SW480 (cell line): ENCODE results near the gene BRPF1.

Experiments used
- DNase-seq: peaks from one replicate; pipeline ENCODE4 v3.0.0-alpha.2; 2016; ENCODE audit warnings: low spot score

Gene BRPF1

DNA sequence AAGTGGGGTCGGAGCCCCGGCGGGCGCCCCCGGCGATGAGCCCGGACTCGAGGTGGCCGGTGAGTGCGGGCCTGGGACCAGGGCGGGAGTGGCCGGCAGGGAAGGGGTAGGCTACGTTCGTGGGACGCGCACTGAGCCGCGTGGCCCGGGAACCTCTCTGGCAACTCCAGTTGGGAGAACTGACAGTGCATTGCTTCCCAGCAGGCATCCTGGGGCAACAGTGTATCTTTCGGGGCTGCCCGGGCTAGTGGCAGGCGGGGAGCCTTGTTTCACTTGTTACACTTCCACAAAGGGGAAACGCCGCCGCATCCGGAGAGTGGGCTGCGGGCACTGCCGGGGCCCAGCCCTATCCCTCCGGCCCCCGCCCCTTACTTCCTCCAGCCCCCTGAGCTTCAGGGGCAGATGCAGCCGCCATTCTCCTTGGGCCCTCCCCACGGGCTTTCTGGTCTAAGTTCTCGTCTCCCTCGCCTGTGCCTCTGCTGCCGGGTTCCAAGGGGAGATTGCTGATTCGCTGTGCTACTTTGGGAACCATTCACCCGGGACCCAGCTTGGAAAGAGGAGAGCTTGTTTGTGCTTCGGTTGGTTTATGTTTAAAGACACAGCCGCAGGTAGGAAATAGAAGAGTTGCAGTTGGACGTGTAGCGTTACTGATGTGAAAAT is 675 bp downstream of the BRPF1 start:
- DNase-seq: no peak

DNA sequence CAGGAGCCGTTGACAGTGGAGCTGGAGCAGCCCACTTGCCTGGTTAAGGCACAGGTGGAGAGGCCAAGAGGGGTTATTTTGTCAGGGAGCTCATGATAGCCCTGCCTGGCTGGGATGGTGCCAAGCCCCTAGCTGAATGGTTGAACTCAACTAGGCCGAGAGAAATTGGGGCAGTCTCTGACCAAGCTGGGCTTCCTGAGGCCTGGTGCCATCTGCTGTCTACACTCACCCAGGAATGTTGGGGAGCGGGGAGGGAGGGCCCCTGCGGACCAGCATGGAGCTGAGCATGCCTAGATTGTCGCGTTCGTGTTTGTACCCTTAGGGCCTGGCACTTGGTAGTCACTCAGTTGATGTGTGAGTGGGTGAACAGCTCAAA is 1.2 kb downstream of the BRPF1 start:
- DNase-seq: no peak

DNA sequence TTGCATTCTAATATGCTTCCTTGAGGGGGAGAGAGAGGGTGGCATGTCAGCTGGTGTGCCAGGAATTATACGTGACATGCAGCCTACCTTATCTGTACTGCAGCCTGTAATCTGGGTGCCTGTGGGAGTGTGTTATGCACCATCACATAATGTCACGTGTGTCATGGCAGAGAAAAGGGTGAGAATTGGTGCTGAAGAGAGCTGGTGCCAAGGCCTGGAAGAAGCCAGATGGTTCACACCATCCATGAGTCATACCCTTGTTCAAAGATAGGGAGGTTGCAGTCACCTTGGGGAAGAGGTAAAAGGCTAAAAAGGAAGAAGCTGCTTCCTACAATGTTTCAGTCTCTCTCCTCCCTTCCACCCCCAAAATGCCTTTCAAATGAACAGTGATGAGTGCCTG is 5.3 kb downstream of the BRPF1 start:
- DNase-seq: no peak

DNA sequence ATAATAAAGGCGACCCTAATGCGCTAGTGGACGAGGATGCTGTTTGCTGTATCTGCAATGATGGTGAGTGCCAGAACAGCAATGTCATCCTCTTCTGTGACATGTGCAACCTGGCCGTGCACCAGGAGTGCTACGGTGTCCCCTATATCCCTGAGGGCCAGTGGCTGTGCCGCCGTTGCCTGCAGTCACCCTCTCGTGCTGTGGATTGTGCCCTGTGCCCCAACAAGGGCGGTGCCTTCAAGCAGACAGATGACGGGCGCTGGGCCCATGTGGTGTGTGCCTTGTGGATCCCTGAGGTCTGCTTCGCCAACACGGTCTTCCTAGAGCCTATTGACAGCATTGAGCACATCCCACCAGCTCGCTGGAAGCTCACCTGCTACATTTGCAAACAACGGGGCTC is 7.6 kb downstream of the BRPF1 start:
- no peak for DNase-seq

DNA sequence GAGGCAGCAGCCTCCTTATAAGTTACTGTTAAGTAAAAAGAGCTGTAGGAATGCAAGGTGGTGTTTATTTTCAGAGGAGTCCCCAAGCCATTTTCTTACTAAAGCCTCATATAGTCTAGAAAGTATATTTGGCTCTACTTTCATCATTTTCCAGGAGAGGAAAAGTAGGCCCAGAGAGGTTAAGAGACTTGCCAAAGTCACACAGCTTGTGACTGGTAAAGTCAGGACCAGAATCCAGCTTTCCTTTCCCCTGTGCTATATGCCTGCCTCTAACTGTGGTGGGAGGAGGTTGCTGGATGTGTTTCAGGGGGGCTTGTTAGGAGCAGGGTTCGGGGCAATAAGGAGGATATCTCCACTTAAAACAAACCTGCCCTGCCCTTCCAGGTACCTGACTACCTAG is 11.0 kb downstream of the BRPF1 start:
- no peak for DNase-seq

DNA sequence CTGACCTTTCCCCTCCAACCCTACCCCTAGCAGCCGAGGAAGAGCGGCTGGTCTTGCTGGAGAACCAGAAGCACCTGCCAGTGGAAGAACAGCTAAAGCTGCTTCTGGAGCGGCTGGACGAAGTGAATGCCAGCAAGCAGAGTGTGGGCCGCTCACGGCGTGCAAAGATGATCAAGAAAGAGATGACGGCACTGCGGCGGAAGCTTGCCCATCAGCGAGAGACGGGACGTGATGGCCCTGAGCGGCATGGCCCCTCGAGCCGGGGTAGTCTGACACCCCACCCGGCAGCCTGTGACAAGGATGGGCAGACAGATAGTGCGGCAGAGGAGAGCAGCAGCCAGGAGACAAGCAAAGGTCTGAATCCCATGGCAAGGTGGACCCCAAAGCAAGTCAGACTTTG is 12.0 kb downstream of the BRPF1 start:
- DNase-seq: no peak

DNA sequence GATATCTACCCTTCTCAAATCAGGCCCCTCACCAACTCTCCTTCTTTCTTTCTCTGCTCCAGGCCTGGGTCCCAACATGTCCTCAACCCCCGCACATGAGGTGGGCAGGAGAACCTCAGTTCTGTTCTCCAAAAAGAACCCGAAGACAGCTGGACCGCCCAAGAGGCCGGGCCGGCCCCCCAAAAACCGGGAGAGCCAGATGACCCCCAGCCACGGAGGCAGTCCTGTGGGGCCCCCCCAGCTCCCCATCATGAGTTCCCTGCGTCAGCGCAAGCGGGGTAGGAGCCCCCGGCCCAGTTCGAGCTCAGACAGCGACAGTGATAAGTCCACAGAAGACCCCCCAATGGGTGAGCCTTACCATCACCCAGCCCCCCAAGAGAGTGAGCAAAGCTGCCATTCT is 12.6 kb downstream of the BRPF1 start:
- no peak for DNase-seq

DNA sequence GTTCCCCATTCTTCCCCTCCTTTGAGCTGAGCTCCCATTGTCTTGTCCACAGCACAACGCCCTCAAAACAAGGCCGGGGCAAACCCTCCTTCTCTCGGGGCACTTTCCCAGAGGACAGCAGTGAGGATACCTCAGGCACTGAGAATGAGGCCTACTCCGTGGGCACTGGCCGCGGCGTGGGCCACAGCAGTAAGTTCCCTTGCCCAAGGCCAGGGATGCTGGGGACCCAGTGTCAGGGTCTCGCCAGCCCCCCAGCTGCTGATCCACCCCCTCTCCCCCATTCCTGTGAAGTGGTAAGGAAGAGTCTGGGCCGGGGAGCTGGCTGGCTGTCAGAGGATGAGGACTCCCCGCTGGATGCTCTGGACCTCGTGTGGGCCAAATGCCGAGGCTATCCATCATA is 14.0 kb downstream of the BRPF1 start:
- no peak for DNase-seq

DNA sequence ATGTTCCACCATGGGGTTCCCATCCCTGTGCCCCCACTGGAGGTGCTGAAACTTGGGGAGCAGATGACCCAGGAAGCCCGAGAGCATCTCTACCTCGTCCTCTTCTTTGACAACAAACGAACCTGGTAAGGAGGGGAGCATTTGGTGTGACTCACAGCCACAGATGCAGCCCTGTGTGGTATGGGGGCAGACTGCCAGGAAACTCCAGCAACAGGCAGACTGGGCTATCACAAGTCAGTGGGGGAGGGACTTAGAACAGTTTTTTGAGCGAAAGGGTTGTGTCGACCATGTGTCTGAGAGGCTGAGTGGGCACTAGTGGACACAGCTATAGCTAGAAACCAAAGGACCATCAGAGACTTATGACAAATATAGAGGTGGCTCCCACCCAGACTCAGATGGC is 14.8 kb downstream of the BRPF1 start:
- DNase-seq: no peak

DNA sequence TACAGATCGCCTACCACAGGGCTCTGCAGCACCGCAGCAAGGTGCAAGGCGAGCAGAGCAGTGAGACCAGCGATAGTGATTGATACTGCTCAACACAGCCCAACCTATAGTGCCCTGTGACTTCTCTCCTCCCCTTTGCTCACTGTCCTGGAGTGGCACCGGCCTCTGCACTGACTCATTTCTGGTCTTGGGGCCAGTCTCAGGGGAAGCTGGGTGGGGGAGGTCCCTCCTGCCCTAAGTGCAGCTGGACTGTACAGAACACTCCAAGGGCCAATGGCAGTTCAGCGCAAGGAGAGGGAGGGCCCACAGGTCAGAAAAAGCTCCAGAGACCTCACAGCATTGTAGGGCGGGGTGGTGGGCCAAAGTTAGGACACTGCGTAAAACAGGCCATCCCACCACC is 15.7 kb downstream of the BRPF1 start:
- DNase-seq: no peak

DNA sequence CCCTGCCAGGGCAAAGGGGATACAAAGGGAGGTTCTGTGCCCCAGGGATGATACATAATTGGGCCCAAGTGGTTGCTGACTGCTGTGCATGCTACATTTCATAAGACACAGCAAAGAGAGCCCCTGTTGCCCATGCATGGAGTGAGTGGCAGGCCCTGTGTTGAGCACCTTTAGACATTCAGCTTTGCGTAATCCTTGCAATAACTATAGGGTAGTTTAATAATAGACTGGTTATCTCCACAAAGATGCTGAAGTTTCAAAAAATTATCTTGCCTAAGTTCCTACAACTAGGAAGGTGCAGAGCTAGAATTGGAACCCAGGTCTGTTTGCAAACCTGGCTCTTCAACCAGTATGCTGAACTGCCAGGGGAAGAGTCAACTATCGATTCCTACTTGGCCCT is 16.5 kb downstream of the BRPF1 start:
- DNase-seq: no peak

DNA sequence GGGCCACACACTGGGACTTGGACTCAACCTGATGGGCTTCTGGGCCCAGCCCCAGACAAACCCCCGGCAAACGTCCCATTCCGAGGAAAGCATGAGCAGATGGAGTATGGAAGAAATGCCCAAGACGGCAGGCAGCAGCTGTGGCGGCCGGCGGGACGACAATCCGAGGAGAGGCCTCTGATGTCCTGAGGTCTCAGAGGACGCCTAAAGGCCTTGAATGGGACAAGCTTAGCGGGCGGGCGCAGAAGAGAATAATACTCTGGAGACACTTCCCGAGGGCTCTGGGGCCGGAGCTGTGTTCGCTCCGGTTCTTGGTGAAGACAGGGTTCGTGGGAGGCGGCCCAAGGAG is 17.7 kb downstream of the BRPF1 start:
- DNase-seq: no peak

DNA sequence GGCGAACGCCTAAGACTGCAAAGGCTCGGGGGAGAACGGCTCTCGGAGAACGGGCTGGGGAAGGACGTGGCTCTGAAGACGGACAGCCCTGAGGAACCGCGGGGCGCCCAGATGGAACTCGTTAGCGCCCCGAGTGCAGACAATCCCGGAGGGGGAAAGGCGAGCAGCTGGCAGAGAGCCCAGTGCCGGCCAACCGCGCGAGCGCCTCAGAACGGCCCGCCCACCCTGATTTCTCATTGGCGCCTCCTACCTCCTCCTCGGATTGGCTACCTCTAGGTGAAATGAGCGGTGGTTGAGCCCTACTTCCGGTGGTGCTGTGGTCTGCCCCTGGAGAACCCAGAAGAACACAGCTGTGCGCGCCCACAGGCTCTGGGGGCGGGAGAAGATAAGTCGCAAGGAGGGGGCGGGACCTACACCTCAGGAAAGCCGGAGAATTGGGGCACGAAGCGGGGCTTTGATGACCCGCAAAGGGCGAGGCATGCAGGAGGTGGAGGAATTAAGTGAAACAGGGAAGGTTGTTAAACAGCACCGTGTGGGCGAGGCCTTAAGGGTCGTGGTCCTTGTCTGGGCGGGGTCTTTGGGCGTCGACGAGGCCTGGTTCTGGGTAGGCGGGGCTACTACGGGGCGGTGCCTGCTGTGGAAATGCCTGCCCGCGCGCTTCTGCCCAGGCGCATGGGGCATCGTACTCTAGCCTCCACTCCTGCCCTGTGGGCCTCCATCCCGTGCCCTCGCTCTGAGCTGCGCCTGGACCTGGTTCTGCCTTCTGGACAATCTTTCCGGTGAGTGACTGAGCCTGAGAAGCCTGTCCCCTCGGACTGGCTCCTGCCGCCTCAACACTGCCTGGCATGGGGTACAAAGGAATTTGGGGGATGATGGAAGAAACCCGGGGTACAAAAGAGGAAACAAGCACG is 18.4 kb downstream of the BRPF1 start, which contains the start of gene OGG1:
OGG1 (plus strand) TSS at position 308 of the 911 bp plus-strand sequence; CDS start at position 643, 335 bp downstream.
- peak; percentile 98 for DNase-seq

DNA sequence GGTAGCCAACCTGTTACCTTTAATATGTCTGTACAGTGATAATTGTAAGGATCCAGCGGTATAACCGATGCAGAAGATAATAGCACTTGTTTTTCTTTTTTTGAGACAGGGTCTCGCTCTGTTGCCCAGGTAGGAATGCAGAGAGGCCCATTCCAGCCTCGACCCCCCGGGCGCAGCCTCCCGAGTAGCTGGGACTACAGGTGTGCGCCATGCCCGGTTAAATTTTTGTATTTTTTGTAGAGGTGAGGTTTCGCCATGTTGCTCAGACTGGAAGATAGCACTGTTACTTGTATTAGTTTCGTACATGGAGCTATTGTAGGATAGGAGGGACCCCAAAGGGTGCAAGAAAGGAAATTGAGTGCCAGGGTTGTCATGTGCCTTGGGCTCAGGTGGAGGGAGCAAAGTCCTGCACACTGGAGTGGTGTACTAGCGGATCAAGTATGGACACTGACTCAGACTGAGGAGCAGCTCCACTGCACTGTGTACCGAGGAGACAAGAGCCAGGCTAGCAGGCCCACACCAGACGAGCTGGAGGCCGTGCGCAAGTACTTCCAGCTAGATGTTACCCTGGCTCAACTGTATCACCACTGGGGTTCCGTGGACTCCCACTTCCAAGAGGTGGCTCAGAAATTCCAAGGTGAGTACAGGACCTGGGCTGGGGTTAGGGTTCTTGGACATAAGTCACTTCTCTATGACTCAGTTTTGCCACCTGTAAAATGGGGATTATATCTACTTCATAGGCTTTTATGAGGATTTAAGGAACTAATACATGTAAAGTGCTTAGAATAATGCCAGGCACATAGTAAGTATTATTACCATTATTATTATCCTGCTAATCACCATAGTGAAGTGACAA is 19.2 kb downstream of the BRPF1 start:
- no peak for DNase-seq

DNA sequence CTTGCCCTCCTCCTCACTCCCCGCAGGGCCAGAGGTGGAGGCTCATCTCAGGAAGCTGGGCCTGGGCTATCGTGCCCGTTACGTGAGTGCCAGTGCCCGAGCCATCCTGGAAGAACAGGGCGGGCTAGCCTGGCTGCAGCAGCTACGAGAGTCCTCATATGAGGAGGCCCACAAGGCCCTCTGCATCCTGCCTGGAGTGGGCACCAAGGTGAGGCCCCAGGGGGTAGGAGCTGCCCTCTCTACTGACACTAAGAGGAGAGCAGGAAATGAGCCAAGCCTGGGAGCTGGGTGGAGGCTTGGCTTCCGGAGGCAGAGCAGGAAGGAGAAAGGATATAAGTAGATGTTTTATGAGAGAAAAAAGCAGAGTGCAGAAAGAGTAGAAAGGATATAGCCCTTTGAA is 23.1 kb downstream of the BRPF1 start:
- DNase-seq: no peak

DNA sequence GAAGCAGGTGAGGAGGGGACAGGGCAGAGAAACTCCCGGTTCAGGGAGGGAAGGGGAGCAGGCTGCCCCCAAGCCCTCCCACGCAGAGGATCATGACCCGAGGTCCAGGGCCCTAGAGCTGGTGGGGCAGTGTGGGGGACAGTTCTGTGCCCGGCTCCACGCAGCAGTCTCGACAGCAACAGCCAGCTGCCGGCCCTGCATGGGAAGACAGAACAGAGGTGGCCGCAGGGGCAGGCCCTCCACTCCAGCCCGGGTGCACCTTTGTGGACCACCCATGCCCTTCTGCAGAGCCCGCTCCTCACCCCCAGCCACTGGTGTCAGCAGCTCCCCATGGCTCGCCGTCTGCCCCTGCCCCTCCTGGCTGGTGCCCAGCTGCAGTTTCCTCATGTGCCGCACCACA is 25.9 kb downstream of the BRPF1 start:
- no peak for DNase-seq

DNA sequence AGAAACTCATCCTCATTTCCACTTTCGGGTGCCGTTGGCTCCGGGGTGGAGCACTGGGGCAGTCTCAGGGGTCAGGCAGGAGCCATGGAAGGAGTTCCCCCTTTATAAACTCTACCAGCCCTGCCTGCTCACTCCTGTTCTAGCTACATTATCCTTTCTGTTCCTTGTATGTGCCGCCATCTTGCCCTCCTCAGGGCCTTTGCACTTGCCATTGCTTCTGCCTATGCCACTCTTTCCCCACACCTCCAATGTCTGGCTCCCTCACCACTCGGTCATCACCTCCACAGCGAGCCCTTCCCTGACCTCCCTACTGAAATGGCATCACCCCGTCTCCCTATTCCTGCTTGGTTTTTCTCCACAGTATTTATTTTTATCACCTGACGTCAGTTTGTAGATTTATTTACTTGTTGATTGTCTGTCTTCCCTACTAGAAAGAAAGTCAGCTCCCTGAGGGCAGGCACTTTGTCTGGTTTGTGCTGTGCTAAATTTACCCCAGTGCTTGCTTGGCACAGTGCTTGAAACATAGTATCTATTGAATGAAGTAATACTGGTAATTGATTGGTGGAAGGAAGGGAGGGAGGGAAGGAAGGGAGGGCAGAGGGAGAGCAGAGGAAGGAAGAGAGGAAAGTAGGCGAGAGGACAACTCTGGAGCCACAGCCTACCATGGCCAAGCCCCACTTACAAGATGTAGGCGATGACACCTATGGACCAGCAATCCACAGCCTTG is 29.4 kb downstream of the BRPF1 start:
- no peak for DNase-seq

DNA sequence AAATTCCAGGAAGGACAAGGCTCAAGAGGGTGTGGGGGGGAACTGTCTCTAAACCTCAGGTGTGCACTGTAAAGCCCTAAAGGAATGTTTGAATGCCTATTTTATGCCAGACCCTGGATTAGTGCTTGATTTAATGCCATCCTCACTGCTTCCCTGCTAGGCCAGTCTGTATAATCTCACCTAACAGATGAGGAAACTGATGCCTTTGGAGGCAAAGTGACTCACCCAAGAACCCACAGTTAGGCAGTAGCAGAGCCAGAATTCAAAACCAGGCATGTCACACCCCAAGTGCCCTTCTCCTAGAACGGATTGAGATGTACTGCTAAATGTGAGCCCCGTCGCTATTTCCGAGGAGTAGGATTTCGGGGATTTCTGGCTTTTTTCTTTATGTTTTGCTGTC is 30.4 kb downstream of the BRPF1 start:
- no peak for DNase-seq

DNA sequence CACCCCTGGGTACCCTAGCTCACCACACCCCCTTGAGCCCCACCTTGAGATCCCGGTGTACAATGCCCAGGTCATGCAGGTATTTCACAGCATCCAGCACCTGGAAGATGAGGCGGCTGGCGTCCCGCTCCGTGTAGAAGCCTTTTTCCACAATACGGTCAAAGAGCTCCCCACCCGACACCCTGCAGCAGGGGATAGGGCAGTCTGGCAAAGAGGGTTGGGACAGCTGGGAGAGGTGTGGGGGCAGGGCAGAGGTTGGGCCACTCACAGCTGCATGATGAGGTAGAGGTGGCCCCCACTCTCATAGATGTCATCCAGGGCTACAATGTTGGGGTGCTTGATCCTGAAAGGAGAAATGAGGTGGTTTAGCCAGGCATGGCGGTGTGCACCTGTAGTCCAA is 31.3 kb downstream of the BRPF1 start:
- DNase-seq: no peak

DNA sequence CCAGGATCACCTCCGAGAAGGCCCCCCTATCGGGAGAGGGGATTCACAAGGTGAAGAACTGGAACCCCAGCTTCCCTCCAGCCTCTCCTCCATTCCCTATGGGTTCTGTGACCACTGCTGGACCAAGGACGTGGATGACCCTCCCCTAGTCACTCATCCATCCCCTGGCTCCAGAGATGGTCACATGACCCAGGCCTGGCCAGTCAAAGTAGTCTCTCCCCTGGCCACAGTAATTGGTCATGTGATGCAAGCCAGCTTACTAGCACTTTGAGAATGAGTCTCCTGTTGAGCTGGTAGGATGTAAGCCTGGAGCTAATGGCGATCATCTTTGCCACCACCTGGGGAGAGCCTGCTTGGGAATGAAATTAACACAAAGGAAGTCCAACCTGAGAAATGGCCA is 34.3 kb downstream of the BRPF1 start:
- no peak for DNase-seq

DNA sequence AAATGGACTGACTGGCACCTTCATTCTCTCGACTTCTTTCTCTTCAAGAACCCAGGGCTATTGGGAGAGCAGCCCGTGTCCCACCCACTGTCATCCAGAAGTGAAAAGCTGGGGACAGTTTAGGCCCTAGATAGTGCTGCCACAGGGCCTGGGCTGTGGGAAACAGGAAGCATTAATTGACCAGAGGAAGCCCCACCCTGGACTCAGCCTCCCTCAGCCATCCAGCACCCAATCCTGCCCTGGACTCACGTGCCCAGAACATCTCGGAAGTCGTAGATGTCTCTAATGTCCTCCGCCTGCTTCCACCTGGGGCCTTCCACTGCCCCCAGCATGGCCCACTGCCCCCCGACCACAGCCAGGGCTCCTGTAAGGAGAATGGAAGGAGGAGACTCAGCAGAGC is 35.9 kb downstream of the BRPF1 start:
- no peak for DNase-seq

DNA sequence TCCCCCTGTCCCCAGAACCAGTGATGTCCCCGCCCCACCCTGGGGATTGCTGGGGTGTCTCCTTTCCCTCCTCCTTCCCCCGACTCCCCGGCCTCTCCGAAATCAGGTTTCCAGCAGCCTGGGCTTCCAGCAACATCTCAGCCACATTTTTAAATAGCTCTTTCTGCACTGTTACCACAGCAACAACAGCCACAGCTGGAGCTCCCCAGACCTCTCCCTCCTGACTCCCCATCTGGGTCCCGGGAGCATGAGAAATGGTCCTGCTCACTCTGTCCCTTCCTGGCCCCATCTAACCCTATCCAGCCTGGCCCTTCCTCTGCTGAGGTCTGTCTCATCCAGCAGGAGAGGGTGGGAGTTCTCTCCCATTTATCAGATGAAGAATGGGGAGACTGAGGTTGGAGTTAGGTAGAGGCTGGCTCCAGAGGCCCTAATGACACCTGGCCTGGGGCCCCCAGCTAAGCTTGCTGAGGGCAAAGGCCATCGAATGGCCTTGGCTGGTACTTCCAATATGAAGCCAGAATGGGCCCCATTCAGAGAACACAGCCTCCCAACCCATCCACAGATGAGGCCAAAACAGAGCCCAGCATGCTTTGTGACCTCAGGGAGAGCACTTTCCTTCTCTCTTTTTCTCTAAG is 36.7 kb downstream of the BRPF1 start:
- DNase-seq: no peak
